K562 (cell line): Measurements from ENCODE around the gene SLC1A5. TPM values are rescaled to one million over a fixed set of nuclear protein-coding genes. Genes with fewer than 3 reads are reported as not detected.
A peak's percentile ranks its signal among the peaks of the same experiment; 100 is the strongest.

Experiments used
- CREM ChIP-seq: IDR thresholded peaks from 2 replicates; pipeline ENCODE4 v1.6.1; 2014; ENCODE audit warnings: antibody characterized with exemption, low read depth
- FOS ChIP-seq: IDR thresholded peaks from 3 replicates; pipeline ENCODE4 v1.6.1; 2011; ENCODE audit not compliant: insufficient read length; ENCODE audit errors: extremely low read depth
- GABPB1 ChIP-seq: sonication (generic); formaldehyde crosslinking; IDR thresholded peaks from 2 replicates; pipeline ENCODE4 v1.8.0; 2022; ENCODE audit warnings: mild to moderate bottlenecking, missing genetic modification reagents
- GTF3C2 ChIP-seq: IDR thresholded peaks from 3 replicates; pipeline ENCODE4 v1.6.1; 2011; ENCODE audit warnings: borderline replicate concordance, mild to moderate bottlenecking, moderate library complexity; ENCODE audit not compliant: insufficient read length; ENCODE audit errors: extremely low read depth
- HNRNPH1 ChIP-seq: fragments of 200-400 bp; formaldehyde crosslinking; optimal IDR thresholded peaks from 2 replicates; pipeline ENCODE3; 2017; ENCODE audit warnings: low read depth, mild to moderate bottlenecking, low read length, moderate library complexity
- KLF16 ChIP-seq: IDR thresholded peaks from 2 replicates; pipeline ENCODE4 v1.6.1; 2016; ENCODE audit warnings: antibody characterized with exemption
- NR3C1 ChIP-seq: sonication (generic); formaldehyde crosslinking; IDR thresholded peaks from 2 replicates; pipeline ENCODE4 v1.8.1; 2022; ENCODE audit warnings: missing genetic modification reagents
- RFX7 ChIP-seq: fragments of 250-450 bp; sonication (Bioruptor Pico); IDR thresholded peaks from 2 replicates; pipeline ENCODE4 v1.5.1; 2021; ENCODE audit warnings: mild to moderate bottlenecking
- SMARCB1 ChIP-seq: IDR thresholded peaks from 2 replicates; pipeline ENCODE4 v1.6.1; 2011; ENCODE audit warnings: improper control_type of control experiment, low read depth; ENCODE audit not compliant: insufficient read length
- THAP12 ChIP-seq: fragments of 250-450 bp; sonication (Bioruptor Pico); IDR thresholded peaks from 2 replicates; pipeline ENCODE4 v1.9.0; 2021; ENCODE audit warnings: mild to moderate bottlenecking, inconsistent platforms
- UBTF ChIP-seq, 2 experiments: IDR thresholded peaks; 2 replicates each; pipeline ENCODE4 v1.6.1; 2012; ENCODE audit warnings: improper control_type of control experiment in 2 of 2, low read depth in 2 of 2, low read length in 2 of 2, borderline replicate concordance in 1 of 2
- ZC3H8 ChIP-seq: fragments of 450-650 bp; IDR thresholded peaks from 2 replicates; pipeline ENCODE4 v1.6.1; 2017
- ZNF354B ChIP-seq: fragments of 250-450 bp; sonication (Bioruptor Pico); IDR thresholded peaks from 2 replicates; pipeline ENCODE4 v1.4.0; 2020
- ZNF507 ChIP-seq: conservative IDR thresholded peaks from 2 replicates; pipeline ENCODE4 v1.6.1; 2017; ENCODE audit warnings: missing genetic modification characterization, missing compliant biosample characterization
- ZNF639 ChIP-seq, 2 experiments: fragments of 200-800 bp in 1 of 2; sonication (Bioruptor generic) in 1 of 2; sonication (generic) in 1 of 2; formaldehyde crosslinking in 1 of 2; IDR thresholded peaks in 1 of 2; conservative IDR thresholded peaks in 1 of 2; 2 replicates each; pipeline versions ENCODE4 v1.5.0 to v1.6.1; 2016 to 2020; ENCODE audit warnings: missing compliant biosample characterization in 1 of 2, missing genetic modification characterization in 1 of 2, missing genetic modification reagents in 1 of 2
- ZNF655 ChIP-seq: fragments of 250-450 bp; sonication (Bioruptor Pico); IDR thresholded peaks from 2 replicates; pipeline ENCODE4 v1.5.0; 2021
- ZNF699 ChIP-seq: fragments of 250-450 bp; sonication (Bioruptor Pico); IDR thresholded peaks from 2 replicates; pipeline ENCODE4 v1.8.0; 2021; ENCODE audit warnings: mild to moderate bottlenecking, moderate library complexity; ENCODE audit not compliant: insufficient replicate concordance
- polyA plus RNA-seq, 8 experiments: library from polyadenylated mRNA; depleted of rRNA in 4 of 8; stranded (reverse) in 5 of 8; unstranded in 3 of 8; fragments of >200 nt; fragmentation: Nextera tagmentation in 2 of 8; fragmentation: Illumina TruSeq in 1 of 8; extraction: Ambion mirVana in 2 of 8; extraction: Trizol in 1 of 8; gene quantifications; 2 replicates each; pipeline versions ENCODE4 v1.2.1 to v1.2.3, GENCODE V29; 2011 to 2014; ENCODE audit warnings: inconsistent platforms in 1 of 8, missing spikeins in 1 of 8
- total RNA-seq, 7 experiments: library from RNA; depleted of rRNA in 6 of 7; stranded (reverse); fragments of >200 nt in 6 of 7; fragmentation: Illumina TruSeq in 2 of 7; extraction: Trizol in 2 of 7; gene quantifications; 2 replicates each; pipeline versions ENCODE4 v1.2.1 to v1.2.3, GENCODE V29; 2011 to 2021; ENCODE audit warnings: low replicate concordance in 1 of 7

The SLC1A5 gene
- total and polyA plus RNA-seq, 9 of the 15 experiments (the other 6 are each of a cell fraction or from before 2014, with no cell fraction given): 31.2 to 417 (median 134) TPM

GRCh38 chr19:46784262-46785053, 3.9 kb downstream of the SLC1A5 start (continued):
- TF ChIP-seq ZNF639 (CRISPR knock-in tag; conservative IDR thresholded peaks at IDR 0.05 in 1 of 2, IDR thresholded peaks at IDR 0.05 in 1 of 2) (no peak), ZNF655 (no peak), ZNF699 (CRISPR knock-in tag) (no peak), RFX7 (CRISPR knock-in tag) (no peak), THAP12 (CRISPR knock-in tag) (no peak), ZC3H8 (no peak), KLF16 (no peak), GABPB1 (CRISPR knock-in tag) (peak; percentile 68), UBTF (IDR thresholded peaks at IDR 0.05; ENCODE audit: borderline replicate concordance in 1 of 2, low read depth in 2 of 2, low read length in 2 of 2) (peak; percentile 71 to 82; a peak in 2 of 4 replicates), CREM (no peak), NR3C1 (no peak), HNRNPH1 (no peak), SMARCB1 (no peak), ZNF507 (no peak), ZNF354B (no peak), GTF3C2 (no peak), FOS (no peak)
